Caco-2 (cell line): ENCODE results near the gene CROCC2. TPM values are rescaled to one million over a fixed set of nuclear protein-coding genes. Genes with fewer than 3 reads are reported as not detected.

ENCODE experiments used
- BruUV-seq: library from RNA; stranded (reverse); fragments of 400-500 nt; replicated peaks from 2 replicates; lab custom pipeline; 2021; lab: Mats Ljungman, UMichigan
- CTCF ChIA-PET: fragments of 300-600 bp; sonication (Branson Sonifier 250); formaldehyde crosslinking; loops from one replicate; lab custom pipeline; 2022; ENCODE audit warnings: antibody characterized with exemption; lab: Charles Lee
- POLR2A ChIA-PET: fragments of 300-600 bp; sonication (Branson Sonifier 250); formaldehyde crosslinking; loops from one replicate; lab custom pipeline; 2022; ENCODE audit warnings: antibody characterized with exemption; lab: Charles Lee
- DNase-seq, 2 experiments: peaks; one replicate each; pipeline versions ENCODE4 v3.0.0 to v3.0.0-alpha.2; 2020 to 2022
- H3K27me3 ChIP-seq: replicated peaks from 2 replicates; pipeline ENCODE4 v1.6.0; 2011; ENCODE audit warnings: low read length; ENCODE audit not compliant: control insufficient read depth, insufficient read depth
- H3K36me3 ChIP-seq: 2 replicates; pipeline ENCODE4 v1.5.1; 2011; ENCODE audit warnings: low read length; ENCODE audit not compliant: control insufficient read depth, insufficient read depth
- H3K4me1 ChIP-seq: fragments of 250-450 bp; sonication (Bioruptor Pico); 2 replicates; pipeline ENCODE4 v1.5.1; 2020; ENCODE audit warnings: mild to moderate bottlenecking
- H3K4me3 ChIP-seq: 2 replicates; pipeline ENCODE4 v1.5.1; 2011; ENCODE audit warnings: low read depth, mild to moderate bottlenecking, control low read depth, low read length
- H3K9me3 ChIP-seq: fragments of 250-450 bp; sonication (Bioruptor Pico); 2 replicates; pipeline ENCODE4 v1.5.1; 2020; ENCODE audit warnings: mild to moderate bottlenecking, moderate library complexity
- H3K27ac Mint-ChIP-seq: one replicate; pipeline ENCODE4 v1.8.0; 2022; ENCODE audit warnings: mixed read lengths; ENCODE audit not compliant: unreplicated experiment
- H3K27me3 Mint-ChIP-seq: one replicate; pipeline ENCODE4 v1.8.0; 2022; ENCODE audit warnings: mixed read lengths; ENCODE audit not compliant: insufficient read depth, unreplicated experiment
- H3K36me3 Mint-ChIP-seq: one replicate; pipeline ENCODE4 v1.8.0; 2022; ENCODE audit warnings: mild to moderate bottlenecking, mixed read lengths; ENCODE audit not compliant: insufficient read depth, unreplicated experiment
- H3K4me1 Mint-ChIP-seq: one replicate; pipeline ENCODE4 v1.8.0; 2022; ENCODE audit warnings: low read depth, mixed read lengths; ENCODE audit not compliant: unreplicated experiment
- H3K4me3 Mint-ChIP-seq: one replicate; pipeline ENCODE4 v1.8.0; 2022; ENCODE audit warnings: mild to moderate bottlenecking, moderate library complexity, mixed read lengths; ENCODE audit not compliant: unreplicated experiment
- H3K9me3 Mint-ChIP-seq: one replicate; pipeline ENCODE4 v1.8.0; 2022; ENCODE audit warnings: mixed read lengths; ENCODE audit not compliant: unreplicated experiment
- CTCF ChIP-seq, 2 experiments: fragments of 200-600 bp in 1 of 2; IDR thresholded peaks; 1 replicate in 1 of 2; 2 replicates in 1 of 2; pipeline versions ENCODE4 v1.5.1 to v1.8.0; 2011 to 2022; ENCODE audit warnings: antibody characterized with exemption in 1 of 2, control low read depth in 1 of 2, inconsistent platforms in 1 of 2, low read depth in 1 of 2, low read length in 1 of 2, mild to moderate bottlenecking in 1 of 2, moderate library complexity in 1 of 2; ENCODE audit not compliant: insufficient read depth in 1 of 2, severe bottlenecking in 1 of 2, unreplicated experiment in 1 of 2
- intact Hi-C: fragments of 100-400 bp; cut with micrococcal nuclease; formaldehyde crosslinking; loops from one replicate; pipeline ENCODE4 v1.10.0; 2022; ENCODE audit not compliant: unreplicated experiment
- total RNA-seq: library from RNA; stranded (reverse); gene quantifications from 2 replicates; pipeline ENCODE4 v1.2.3, GENCODE V29; 2022

The CROCC2 gene
- total RNA-seq, 1 experiment from 2014 or later, result not detected

GRCh38 chr2:240875228-240876034 lies 30.7 kb upstream of the CROCC2 start:
- peaks cover 19% of the 10 kb centered on the region for H3K4me1 ChIP-seq
- CTCF ChIA-PET, result no interaction called here

GRCh38 chr2:240876035-240876474 lies 30.1 kb upstream of the CROCC2 start:
- peaks cover 19% of the 10 kb centered on the region for H3K4me1 ChIP-seq
- Mint-ChIP-seq H3K27ac (no peak overlapping the region), H3K9me3 (no peaks in the 10 kb centered on the region), H3K4me3 (no peak overlapping the region), H3K4me1 (no peaks in the 10 kb centered on the region), H3K36me3 (no peaks in the 10 kb centered on the region), H3K27me3 (no peaks in the 10 kb centered on the region)
- no peaks in the 10 kb centered on the region for H3K36me3 ChIP-seq
- H3K4me3 ChIP-seq, result no peak overlapping the region
- no peaks in the 10 kb centered on the region for H3K9me3 ChIP-seq
- intact Hi-C loops, result no loop called here
- BruUV-seq, result no TSS peak
- ChIA-PET POLR2A (no interaction called here), CTCF (no interaction called here)
- no peak for TF ChIP-seq CTCF (IDR thresholded peaks at IDR 0.05; ENCODE audit: insufficient read depth in 1 of 2, low read depth in 1 of 2, low read length in 1 of 2, severe bottlenecking in 1 of 2, unreplicated experiment in 1 of 2)
- DNase-seq, result peak in 1 of 2 experiments; percentile 20
- no peaks in the 10 kb centered on the region for H3K27me3 ChIP-seq

More at GRCh38 chr2:240875228-240876034, 30.7 kb upstream of the CROCC2 start:
- BruUV-seq, result no TSS peak
- H3K36me3 Mint-ChIP-seq, result no peaks in the 10 kb centered on the region
- DNase-seq, result peak in 1 of 2 experiments; percentile 14
- Histone ChIP-seq H3K4me3 (no peak overlapping the region), H3K9me3 (no peaks in the 10 kb centered on the region), H3K27me3 (no peaks in the 10 kb centered on the region), H3K36me3 (no peaks in the 10 kb centered on the region)
- H3K27me3 Mint-ChIP-seq, result no peaks in the 10 kb centered on the region
- POLR2A ChIA-PET, result no interaction called here
- no peak for TF ChIP-seq CTCF (IDR thresholded peaks at IDR 0.05; ENCODE audit: insufficient read depth in 1 of 2, low read depth in 1 of 2, low read length in 1 of 2, severe bottlenecking in 1 of 2, unreplicated experiment in 1 of 2)
- no peak overlapping the region for H3K4me3 Mint-ChIP-seq
- no peak overlapping the region for H3K27ac Mint-ChIP-seq
- H3K4me1 Mint-ChIP-seq, result no peaks in the 10 kb centered on the region
- H3K9me3 Mint-ChIP-seq, result no peaks in the 10 kb centered on the region
- intact Hi-C loops, result no loop called here

- DNase-seq, result peak in 1 of 2 experiments; percentile 8
- Histone ChIP-seq H3K36me3 (no peaks in the 10 kb centered on the region), H3K4me1 (peaks cover 19% of the 10 kb centered on the region), H3K4me3 (no peak overlapping the region), H3K9me3 (no peaks in the 10 kb centered on the region), H3K27me3 (no peaks in the 10 kb centered on the region)
- no peaks in the 10 kb centered on the region for H3K27me3 Mint-ChIP-seq
- intact Hi-C loops, result no loop called here
- H3K27ac Mint-ChIP-seq, result no peak overlapping the region
- no TSS peak for BruUV-seq
- ChIA-PET POLR2A (no interaction called here), CTCF (interaction anchor here (0.9 kb wide), 1 partner anchor 38 kb away, joined by 3 read pairs; no protein-coding TSS in a partner anchor)
- no peaks in the 10 kb centered on the region for H3K36me3 Mint-ChIP-seq
- H3K4me1 Mint-ChIP-seq, result no peaks in the 10 kb centered on the region
- H3K4me3 Mint-ChIP-seq, result no peak overlapping the region
- no peaks in the 10 kb centered on the region for H3K9me3 Mint-ChIP-seq
- TF ChIP-seq CTCF (IDR thresholded peaks at IDR 0.05; ENCODE audit: insufficient read depth in 1 of 2, low read depth in 1 of 2, low read length in 1 of 2, severe bottlenecking in 1 of 2, unreplicated experiment in 1 of 2), result no peak
Measured at GRCh38 chr2:240876475-240877251, 29.5 kb upstream of the CROCC2 start.
